DMS53 treated with DMSO at 0.1 percent for 48 hours (cell line): ENCODE measurements around the gene SLFN5.
"Not testable (repeated sequence)": the region's sequence is repeated elsewhere in the genome, so short reads cannot be mapped to it uniquely, and the experiment has no call there.

Experiments
- DNase-seq: peaks from one replicate; lab custom pipeline; 2025; ENCODE audit not compliant: unreplicated experiment; lab: John Stamatoyannopoulos, UW

Gene SLFN5

DNA sequence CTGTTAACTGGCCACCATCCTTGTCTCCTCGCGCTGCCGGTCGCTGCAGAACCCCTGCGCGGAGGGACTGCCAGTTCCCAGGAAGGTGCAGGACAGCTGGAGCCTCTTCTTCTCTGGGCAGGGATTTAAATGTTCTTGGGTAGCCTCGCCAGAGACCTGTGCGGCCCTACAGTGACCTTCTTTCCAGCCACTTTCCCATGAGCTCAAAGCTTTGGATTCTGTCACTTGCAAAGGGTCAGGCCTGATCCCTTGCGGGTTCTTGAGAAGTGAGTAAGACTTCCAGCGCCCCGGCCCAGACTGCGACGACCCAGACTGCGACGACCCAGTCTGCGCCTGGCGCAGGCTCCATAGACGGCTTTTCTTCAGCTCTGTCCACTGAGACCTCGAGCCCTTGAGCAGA is 1.4 kb upstream of the SLFN5 start:
- no peak for DNase-seq

DNA sequence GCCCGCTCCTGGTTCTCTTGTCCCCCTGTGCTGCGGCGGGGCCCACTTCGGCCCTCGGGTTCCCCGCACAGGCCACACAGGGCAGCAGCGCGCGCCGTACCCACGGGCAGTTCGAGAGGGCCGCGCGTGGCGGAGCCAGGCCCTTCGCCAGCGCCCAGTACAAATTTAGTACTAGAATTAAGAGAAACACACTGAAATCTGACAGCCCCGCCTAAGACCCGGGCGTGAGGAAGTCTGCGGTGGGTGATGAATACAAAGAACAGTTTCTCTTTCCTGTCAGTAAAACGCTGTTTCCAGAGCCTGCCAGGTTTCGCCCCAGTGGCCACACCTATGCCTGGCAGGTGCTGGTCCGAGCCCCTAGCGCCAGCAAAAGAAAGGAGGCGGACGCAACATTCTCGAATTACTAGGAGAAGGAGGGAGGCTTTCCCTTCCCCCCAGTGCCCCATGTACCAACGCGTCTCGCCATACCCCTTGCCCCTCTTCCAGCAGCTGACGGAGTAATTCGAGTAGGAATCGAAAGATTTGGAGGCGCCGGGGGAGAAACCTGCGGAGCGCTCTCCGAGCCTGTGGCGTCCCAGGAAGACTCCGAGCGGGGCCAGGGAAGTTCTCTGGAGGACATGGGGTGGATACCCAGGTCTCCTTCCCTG is 591 bp upstream of the SLFN5 start:
- DNase-seq, result peak; percentile 52

DNA sequence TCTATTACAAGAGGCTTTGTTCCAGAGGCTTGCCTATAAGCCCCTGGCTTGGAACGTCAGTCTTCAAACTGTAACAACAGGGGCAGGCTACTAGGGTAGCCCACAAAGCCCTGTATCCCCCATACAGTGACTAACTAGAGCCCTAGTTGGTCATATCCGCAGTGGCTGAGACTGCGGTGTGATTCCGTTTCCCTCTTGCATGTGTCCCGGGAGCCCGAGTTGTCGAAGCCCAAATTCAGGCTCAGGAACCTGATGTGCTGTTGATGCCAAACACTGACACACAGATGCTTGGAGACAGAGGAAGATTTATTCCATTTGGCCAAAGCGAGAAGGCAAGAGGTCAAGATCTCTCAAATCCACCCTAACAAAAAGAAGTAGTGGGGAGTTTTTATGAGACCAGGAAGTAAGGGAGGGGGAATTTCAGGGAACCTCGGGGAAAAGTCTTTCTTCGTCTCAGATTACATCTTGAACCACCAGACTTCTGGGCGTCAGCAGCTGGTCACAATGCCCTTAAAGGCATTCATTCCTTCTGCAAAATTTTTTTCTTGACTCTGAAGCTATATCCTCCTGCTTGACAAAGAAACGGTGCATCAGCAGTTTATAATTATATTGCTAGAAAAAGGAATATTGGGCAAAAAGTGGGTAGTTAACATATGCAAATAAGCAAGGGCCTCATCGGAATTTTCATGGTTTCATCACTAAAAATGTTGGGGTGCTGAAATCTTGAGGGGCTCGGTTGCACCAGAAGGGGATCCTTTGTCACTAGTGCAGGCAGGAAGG is 879 bp downstream of the SLFN5 start:
- DNase-seq, result no peak

DNA sequence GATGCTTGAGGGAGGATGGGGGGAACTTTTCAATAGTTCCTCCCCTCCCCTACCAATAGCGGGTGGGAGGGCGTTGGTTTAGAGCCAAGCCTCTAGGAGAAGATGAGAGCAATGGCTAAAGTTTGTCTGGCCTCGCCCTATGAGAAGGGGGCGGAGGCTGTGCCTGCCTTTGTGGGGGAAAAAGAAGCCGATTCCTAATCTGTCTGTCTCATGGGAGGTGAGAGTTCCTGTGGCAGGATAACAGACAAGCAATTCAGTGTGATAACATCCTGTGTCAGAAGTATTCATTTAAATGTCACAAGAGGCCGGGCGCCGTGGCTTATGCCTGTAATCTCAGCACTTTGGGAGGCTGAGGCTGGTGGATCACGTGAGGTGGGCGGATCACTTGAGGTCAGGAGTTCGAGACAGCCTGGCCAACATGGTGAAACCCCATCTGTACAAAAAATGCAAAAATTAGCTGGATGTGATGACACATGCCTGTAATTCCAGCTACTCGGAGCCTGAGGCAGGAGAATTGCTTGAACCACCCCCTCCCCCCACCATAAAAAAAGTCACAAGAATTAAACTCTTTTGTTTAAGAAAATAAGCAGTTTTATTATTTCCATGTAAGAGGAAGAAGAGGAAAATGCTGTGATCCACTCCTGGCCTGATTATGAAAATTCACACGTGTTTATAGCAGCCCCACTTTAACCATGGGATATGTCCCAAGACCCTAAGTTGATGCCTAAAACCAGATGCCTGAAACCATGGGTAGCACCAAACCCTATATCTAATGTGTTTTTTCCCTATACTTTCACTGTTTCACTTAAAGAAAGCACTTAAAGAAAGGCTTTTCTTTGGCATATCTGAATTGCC is 1.7 kb downstream of the SLFN5 start:
- DNase-seq, result no peak

DNA sequence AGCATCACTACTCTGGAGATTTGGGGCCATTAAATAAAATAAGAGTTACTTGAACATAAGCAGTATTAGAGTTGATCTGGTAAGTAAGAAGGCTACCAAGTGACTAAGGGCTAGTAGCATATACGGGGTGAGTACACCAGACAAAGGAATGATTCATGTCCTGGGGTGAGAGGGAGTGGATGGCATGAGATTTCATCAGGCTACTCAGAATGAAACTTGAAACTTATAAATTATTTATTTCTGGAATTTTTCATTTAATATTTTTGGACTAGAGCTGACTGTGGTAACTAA is 2.3 kb downstream of the SLFN5 start:
- no peak for DNase-seq

DNA sequence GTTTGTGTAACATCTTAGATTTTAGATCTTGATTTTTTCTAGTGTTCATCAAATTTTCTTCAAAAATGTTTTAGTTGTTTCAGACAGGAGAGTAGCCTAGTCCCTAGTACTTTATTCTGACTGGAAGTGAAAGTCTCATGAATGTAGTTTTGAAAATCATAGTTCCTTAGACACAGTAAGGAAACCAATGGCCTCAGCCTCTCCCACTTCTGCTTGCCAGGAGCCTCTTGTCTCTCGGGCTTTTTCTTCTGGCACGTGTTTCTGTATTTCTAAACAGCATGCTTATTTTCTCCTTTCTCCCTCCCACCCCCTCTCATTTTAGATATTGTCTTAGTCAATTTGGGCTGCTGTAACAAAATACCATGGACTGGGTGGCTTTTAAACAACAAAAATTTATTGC is 9.8 kb downstream of the SLFN5 start:
- no peak for DNase-seq

DNA sequence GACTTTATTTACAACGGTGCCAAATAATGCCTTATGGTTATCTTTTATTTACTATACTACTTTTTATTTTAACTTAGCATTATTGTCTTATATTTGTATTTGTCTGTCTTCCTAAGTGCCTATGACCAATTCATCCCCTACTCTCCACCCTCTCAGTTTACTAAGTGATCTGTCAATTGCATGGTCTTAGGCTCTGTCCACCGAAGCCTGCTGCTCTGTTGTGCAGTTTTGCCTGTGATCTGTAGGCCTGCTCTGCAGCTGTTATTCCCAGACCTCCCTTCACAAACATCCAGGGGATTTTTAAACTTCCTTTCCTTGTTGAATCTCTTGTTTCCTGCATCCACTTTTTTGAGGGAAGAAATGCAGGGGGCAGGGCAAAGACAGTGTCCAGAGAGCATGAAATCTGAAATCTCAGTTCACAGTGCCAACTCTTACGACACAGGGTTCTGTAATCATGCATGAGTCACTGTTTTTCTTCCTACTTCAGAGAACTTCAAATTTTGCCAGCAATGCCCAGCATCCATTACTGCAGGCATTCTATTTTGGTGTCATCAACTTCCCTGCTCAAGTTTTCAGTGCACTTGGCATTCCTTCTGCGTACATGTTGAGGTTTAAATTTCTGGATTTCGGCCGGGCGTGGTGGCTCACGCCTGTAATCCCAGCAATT is 11.4 kb downstream of the SLFN5 start:
- DNase-seq, result peak; percentile 24

DNA sequence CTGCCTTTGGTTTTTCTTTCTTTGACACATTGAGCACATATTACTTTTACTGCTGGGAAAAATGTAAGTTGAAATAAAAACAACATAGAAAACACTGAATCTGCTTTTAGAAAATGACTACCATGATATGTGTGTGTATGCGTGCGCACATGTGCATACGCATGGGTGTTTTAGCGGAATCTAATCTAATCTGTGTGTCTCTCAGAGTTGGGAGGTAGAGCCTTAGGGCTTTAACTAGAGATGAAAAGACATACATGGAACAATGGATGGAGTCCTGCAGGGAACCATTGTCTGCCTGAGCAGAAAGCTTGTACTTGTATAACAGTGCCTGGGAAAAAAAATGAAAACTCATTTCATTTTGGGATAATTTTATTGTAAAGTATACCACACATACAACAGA is 12.4 kb downstream of the SLFN5 start:
- DNase-seq, result no peak

DNA sequence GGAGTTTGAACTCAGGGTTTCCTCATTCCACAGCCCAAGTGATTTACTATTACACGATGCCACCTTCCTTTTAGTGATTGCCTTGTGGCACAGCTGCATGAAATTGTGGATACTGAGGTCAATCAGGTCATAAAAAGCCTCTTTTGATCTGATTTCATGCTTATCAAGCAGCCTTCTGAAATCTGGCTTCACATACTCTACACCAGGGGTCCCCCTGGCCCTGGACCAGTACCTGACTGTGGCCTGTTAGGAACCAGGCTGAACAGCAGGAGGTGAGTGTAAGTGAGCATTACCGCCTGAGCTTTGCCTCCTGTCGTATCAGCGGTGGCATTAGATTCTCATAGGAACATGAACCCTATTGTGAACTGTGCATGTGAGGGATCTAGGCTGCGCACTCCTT is 13.8 kb downstream of the SLFN5 start:
- DNase-seq, result peak; percentile 22

DNA sequence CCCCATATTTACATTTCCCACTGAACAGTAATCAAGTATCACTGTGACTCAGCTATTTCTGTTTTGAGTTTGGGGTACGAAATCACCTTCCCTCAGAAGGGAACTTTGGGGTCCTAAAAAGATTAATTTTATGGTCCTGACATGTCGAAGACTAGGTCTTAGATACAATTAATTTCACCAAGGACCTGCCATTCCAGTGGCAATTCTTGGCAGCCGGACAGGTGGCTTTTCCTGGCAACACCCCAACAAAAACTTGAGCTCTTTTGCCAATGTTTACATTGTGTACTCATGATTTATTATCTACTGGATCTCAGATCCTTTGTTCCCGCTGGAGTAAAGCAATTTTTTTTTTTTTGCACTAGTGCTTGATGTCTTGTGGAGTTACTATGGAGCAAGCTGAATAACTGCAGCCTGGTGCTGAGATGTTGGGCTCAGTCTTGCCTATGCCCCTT is 14.4 kb downstream of the SLFN5 start:
- peak; percentile 67 for DNase-seq

DNA sequence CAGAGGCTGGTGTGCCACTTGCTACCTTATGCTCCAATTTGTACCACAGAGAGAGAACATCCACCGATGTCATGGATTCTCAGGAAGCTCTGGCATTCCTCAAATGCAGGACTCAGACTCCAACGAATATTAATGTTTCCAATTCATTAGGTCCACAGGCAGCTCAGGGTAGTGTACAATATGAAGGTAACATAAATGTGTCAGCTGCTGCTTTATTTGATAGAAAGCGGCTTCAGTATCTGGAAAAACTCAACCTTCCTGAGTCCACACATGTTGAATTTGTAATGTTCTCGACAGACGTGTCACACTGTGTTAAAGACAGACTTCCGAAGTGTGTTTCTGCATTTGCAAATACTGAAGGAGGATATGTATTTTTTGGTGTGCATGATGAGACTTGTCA is 16.1 kb downstream of the SLFN5 start:
- DNase-seq, result no peak

DNA sequence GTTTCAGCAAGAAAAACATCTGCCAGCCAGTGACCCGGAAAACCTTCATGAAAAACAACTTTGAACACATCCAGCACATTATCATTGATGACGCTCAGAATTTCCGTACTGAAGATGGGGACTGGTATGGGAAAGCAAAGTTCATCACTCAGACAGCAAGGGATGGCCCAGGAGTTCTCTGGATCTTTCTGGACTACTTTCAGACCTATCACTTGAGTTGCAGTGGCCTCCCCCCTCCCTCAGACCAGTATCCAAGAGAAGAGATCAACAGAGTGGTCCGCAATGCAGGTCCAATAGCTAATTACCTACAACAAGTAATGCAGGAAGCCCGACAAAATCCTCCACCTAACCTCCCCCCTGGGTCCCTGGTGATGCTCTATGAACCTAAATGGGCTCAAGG is 22.2 kb downstream of the SLFN5 start:
- DNase-seq, result no peak

DNA sequence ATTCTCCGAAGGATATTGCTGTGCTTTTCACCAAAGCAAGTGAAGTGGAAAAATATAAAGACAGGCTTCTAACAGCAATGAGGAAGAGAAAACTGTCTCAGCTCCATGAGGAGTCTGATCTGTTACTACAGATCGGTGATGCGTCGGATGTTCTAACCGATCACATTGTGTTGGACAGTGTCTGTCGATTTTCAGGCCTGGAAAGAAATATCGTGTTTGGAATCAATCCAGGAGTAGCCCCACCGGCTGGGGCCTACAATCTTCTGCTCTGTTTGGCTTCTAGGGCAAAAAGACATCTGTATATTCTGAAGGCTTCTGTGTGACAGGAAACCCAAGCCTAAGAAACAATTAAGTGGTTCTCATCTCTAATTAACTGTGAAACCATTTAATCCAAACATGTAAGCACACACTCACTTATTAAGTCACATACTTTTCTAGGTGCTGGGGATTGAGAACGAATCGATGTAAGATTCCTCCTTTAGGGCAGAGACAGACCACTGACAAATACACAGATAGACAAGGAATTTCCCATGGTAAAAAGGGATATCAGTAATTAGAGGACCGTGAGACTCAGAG is 22.8 kb downstream of the SLFN5 start:
- no peak for DNase-seq

DNA sequence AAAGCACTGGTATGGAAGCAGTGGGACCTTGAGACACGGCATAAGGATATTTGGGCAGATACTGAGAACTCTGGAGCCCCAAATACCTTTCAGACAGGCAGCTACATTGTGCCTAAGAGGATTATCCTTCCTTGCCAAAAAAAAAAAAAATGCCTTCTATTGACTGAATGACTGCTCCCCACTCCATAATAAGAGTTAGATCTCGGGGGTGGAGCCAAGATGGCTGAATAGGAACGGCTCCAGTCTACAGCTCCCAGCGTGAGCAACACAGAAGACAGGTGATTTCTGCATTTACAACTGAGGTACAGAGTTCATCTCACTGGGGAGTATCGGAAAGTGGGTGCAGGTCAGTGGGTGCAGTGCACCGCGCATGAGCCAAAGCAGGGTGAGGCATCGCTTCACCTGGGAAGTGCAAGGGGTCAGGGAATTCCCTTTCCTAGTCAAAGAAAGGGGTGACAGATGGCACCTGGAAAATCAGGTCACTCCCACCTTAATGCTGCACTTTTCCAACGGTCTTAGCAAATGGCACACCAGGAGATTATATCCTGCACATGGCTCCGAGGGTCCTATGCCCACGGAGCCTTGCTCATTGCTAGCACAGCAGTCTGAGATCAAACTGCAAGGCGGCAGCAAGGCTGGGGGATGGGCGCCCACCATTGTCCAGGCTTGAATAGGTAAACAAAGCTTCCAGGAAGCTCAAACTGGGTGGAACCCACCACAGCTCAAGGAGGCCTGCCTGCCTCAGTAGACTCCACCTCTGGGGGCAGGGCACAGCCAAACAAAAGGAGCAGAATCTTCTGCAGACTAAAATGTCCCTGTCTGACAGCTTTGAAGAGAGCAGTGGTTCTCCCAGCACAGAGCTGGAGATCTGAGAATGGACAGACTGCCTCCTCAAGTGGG is 31.5 kb downstream of the SLFN5 start:
- not testable (repeated sequence) for DNase-seq

DNA sequence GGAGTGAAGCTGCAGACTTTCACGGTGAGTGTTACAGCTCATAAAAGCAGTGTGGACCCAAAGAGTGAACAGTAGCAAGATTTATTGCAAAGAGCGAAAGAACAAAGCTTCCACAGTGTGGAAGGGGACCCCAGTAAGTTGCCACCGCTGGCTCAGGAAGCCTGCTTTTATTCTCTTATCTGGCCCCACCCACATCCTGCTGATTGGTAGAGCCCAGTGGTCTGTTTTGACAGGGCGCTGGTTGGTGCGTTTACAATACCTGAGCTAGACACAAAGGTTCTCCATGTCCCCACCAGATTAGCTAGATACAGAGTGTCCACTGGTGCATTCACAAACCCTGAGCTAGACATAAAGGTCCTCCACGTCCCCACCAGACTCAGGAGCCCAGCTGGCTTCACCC is 35.6 kb downstream of the SLFN5 start:
- not testable (repeated sequence) for DNase-seq

DNA sequence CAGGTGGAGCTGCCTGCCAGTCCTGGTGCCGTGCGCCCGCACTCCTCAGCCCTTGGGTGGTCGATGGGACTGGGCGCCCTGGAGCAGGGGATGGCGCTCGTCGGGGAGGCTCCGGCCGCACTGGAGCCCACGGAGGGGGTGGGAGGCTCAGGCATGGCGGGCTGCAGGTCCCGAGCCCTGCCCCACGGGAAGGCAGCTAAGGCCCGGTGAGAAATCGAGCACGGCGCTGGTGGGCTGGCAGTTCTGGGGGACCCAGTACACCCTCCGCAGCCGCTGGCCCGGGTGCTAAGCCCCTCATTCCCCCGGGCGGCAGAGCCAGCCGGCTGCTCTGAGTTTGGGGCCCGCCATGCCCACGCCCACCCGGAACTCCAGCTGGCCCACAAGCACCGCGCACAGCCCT is 36.0 kb downstream of the SLFN5 start:
- not testable (repeated sequence) for DNase-seq

DNA sequence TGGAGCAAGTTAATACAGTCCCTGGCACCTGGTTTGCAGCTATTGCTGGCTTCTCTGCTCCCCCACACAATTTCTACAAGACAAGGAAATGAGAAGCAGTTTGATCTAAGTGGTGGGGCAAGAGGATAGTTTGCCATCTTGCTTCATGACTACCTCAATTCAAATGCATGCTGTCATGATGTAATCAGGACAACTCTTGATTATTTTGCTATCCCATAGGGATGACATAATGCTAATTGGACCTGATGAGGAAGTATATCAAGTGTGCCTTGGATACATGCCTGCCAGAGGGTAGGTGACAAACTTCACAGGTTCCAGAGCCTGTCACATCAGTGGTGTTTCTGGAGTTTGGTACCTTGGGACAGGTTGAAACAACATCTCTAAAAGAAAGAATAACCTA is 40.9 kb downstream of the SLFN5 start:
- no peak for DNase-seq

DNA sequence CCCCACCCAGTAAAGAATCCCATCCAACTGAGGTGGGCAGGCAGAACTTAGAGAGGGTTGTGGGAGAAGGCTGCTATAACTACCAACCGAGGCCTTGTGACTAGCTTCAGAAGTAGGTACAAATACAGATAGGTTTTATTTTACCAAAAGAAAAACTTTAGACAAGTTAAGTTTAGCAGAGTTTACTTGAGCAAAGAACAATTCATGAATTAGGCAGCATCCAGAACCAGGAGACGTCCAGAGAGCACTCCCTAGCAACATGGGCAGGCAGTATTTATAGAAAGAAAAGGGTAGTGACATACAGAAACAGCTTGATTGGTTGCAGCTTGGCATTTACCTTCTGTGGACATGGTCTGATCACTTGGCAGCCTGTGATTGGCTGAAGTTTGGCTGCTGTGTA is 42.1 kb downstream of the SLFN5 start:
- no peak for DNase-seq

DNA sequence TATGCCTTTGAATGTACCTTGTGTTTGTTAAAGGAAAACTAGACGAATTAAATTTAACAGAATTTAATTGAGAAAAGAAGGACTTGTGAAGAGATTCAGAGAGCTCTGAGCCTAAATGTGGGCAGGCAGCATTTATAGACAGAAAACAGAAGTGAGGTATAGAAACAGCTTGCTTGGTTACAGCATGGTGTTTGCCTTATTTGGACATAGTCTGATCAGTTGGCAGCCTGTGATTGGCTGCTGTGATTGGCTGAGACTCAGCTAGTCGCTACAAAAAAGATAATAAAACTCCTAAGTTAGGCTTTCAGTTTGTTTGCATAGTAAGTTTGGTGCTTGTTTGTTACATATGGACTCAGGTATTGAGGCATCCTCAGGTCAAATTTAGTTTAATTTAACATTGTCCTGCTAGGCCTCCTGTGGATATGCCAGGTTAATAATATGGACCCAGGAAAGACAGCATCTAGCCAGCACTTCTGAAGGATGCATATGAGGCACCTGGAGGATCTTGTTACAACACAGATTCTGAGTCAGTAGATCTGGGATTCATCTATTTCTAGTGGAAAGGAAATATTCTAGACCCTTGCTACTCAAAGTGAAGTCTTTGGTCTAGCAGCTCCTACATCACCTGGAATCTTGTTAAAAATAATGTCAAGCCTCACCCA is 43.4 kb downstream of the SLFN5 start:
- no peak for DNase-seq
